Trophoblast cell (in vitro differentiated cells and primary cell): Measurements from ENCODE around the gene GRIN2A.
A peak's percentile ranks its signal among the peaks of the same experiment; 100 is the strongest.

Source experiments
- DNase-seq, 2 donors: peaks; one replicate each; pipeline ENCODE4 v3.0.0-alpha.2; 2016
- H2AFZ ChIP-seq: 2 replicates; pipeline ENCODE4 v1.6.1; 2013; ENCODE audit warnings: low read length, moderate library complexity, mild to moderate bottlenecking; ENCODE audit not compliant: insufficient read depth, poor library complexity
- H2AK5ac ChIP-seq: 2 replicates; pipeline ENCODE4 v1.6.1; 2013; ENCODE audit warnings: mild to moderate bottlenecking, low read length
- H2BK120ac ChIP-seq: 2 replicates; pipeline ENCODE4 v1.6.1; 2013; ENCODE audit warnings: low read length, mild to moderate bottlenecking, moderate library complexity; ENCODE audit not compliant: insufficient read depth, poor library complexity
- H2BK12ac ChIP-seq: 2 replicates; pipeline ENCODE4 v1.6.1; 2013; ENCODE audit warnings: mild to moderate bottlenecking, low read length, moderate library complexity
- H2BK5ac ChIP-seq: 2 replicates; pipeline ENCODE4 v1.6.1; 2013; ENCODE audit warnings: low read length, low read depth, moderate library complexity, mild to moderate bottlenecking; ENCODE audit not compliant: poor library complexity
- H3K14ac ChIP-seq: 2 replicates; pipeline ENCODE4 v1.6.1; 2013; ENCODE audit warnings: mild to moderate bottlenecking, low read length
- H3K18ac ChIP-seq: 2 replicates; pipeline ENCODE4 v1.6.1; 2013; ENCODE audit warnings: mild to moderate bottlenecking, low read length
- H3K23ac ChIP-seq: 2 replicates; pipeline ENCODE4 v1.6.1; 2013; ENCODE audit warnings: low read length
- H3K27ac ChIP-seq: 2 replicates; pipeline ENCODE4 v1.5.1; 2013; ENCODE audit warnings: low read depth, mild to moderate bottlenecking, inconsistent platforms, low read length, moderate library complexity
- H3K27me3 ChIP-seq: 2 replicates; pipeline ENCODE4 v1.6.1; 2013; ENCODE audit warnings: inconsistent platforms, mild to moderate bottlenecking, low read length, moderate library complexity; ENCODE audit not compliant: insufficient read depth
- H3K36me3 ChIP-seq, 2 experiments: 1 replicate in 1 of 2; 2 replicates in 1 of 2; pipeline ENCODE4 v1.6.1; 2013; ENCODE audit warnings: low read length in 2 of 2, mild to moderate bottlenecking in 2 of 2, moderate library complexity in 1 of 2; ENCODE audit not compliant: insufficient read depth in 2 of 2, control insufficient read depth in 1 of 2
- H3K4ac ChIP-seq: 2 replicates; pipeline ENCODE4 v1.6.1; 2013; ENCODE audit warnings: low read depth, mild to moderate bottlenecking, low read length, moderate library complexity
- H3K4me1 ChIP-seq, 2 experiments: 1 replicate in 1 of 2; 2 replicates in 1 of 2; pipeline ENCODE4 v1.6.1; 2013; ENCODE audit warnings: low read length in 2 of 2, mild to moderate bottlenecking in 2 of 2, moderate library complexity in 1 of 2; ENCODE audit not compliant: insufficient read depth in 2 of 2, control insufficient read depth in 1 of 2
- H3K4me2 ChIP-seq: 2 replicates; pipeline ENCODE4 v1.6.1; 2013; ENCODE audit warnings: inconsistent platforms, mild to moderate bottlenecking, low read length, moderate library complexity
- H3K4me3 ChIP-seq: 2 replicates; pipeline ENCODE4 v1.5.1; 2013; ENCODE audit warnings: mild to moderate bottlenecking, low read depth, low read length, inconsistent platforms
- H3K79me1 ChIP-seq: one replicate; pipeline ENCODE4 v1.6.1; 2013; ENCODE audit warnings: low read length
- H3K79me2 ChIP-seq: 2 replicates; pipeline ENCODE4 v1.6.1; 2013; ENCODE audit warnings: low read length, mild to moderate bottlenecking; ENCODE audit not compliant: control insufficient read depth, insufficient read depth, poor library complexity
- H3K9ac ChIP-seq: 2 replicates; pipeline ENCODE4 v1.6.1; 2013; ENCODE audit warnings: mild to moderate bottlenecking, low read length
- H3K9me3 ChIP-seq: 2 replicates; pipeline ENCODE4 v1.6.1; 2013; ENCODE audit warnings: low read depth, mild to moderate bottlenecking, control low read depth, inconsistent platforms, low read length; ENCODE audit not compliant: insufficient read depth
- H4K12ac ChIP-seq: 2 replicates; pipeline ENCODE4 v1.6.1; 2013; ENCODE audit warnings: low read depth, mild to moderate bottlenecking, low read length, moderate library complexity
- H4K8ac ChIP-seq: 2 replicates; pipeline ENCODE4 v1.6.1; 2013; ENCODE audit warnings: low read depth, mild to moderate bottlenecking, low read length, moderate library complexity
- H4K91ac ChIP-seq: one replicate; pipeline ENCODE4 v1.6.1; 2013; ENCODE audit warnings: low read depth, mild to moderate bottlenecking, low read length, moderate library complexity
- WGBS: extraction: QIAGEN DNeasy Blood & Tissue Kit; methylation state at CpG from one replicate; pipeline ENCODE4 v1.1.7; 2013; ENCODE audit warnings: missing lambda C conversion rate; ENCODE audit not compliant: insufficient read length, insufficient coverage; ENCODE audit errors: extremely low coverage; 5-methylcytosine and 5-hydroxymethylcytosine counted together

The GRIN2A gene

DNA sequence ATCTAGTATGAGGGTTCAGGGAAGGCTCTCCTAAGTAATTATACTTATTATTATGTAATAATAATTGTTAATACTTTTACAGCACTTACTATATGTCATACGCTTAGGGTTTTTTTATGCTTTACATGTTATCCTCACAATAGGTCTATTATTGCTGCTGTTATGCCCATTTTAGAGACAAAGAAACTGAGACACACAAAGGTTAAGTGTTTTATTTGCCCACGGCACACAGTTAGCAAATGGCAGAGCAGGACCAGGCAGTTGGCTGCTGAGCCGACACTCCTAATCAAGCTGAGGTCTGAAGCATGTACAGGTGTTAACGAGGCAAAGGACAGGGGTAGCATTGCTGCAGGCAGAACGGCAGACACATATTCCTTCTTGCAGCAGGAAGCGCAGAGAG, 443.5 kb downstream of the GRIN2A start:
- Histone ChIP-seq H3K36me3 (no peaks in the 10 kb centered on the region), H4K12ac (no peak overlapping the region), H3K9me3 (no peaks in the 10 kb centered on the region), H2AK5ac (no peak overlapping the region), H4K91ac (no peak overlapping the region), H4K8ac (no peak overlapping the region), H3K9ac (no peak overlapping the region), H2AFZ (no peak overlapping the region), H3K4me2 (no peak overlapping the region), H3K4me1 (peaks cover 2% of the 10 kb centered on the region in 2 experiments), H3K27me3 (no peaks in the 10 kb centered on the region), H2BK120ac (no peak overlapping the region), H3K4ac (no peak overlapping the region), H2BK5ac (no peak overlapping the region), H3K18ac (no peak overlapping the region), H3K79me2 (no peaks in the 10 kb centered on the region), H2BK12ac (no peak overlapping the region), H3K23ac (no peak overlapping the region), H3K27ac (no peak overlapping the region), H3K79me1 (no peaks in the 10 kb centered on the region), H3K14ac (no peak overlapping the region), H3K4me3 (no peak overlapping the region)
- no CpG with 5 or more reads among the region's 6 CpGs for WGBS
- DNase-seq: no peak

DNA sequence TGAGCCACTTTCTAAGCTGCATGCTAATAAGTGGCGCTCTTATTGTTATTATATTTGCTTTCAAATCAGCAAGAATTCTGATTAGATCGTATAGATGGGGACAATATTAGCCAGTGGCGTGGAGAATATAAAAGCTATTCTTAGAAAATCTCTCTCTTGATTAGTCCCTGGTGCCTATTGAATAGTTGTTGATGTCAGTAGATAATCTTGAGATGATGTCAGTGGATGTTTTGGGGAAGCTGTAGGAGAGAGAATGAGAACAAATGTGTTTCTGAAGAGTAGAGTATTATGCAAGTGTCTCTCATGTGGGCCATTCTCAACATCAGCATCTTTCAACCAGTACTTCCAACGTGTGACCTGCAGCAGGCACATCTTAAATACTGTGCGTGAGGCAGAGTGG, 445.7 kb downstream of the GRIN2A start:
- no CpG with 5 or more reads among the region's 5 CpGs for WGBS
- Histone ChIP-seq H2BK120ac (no peak overlapping the region), H3K18ac (no peak overlapping the region), H2BK12ac (no peak overlapping the region), H3K4me3 (no peak overlapping the region), H3K27me3 (no peaks in the 10 kb centered on the region), H3K23ac (no peak overlapping the region), H2BK5ac (no peak overlapping the region), H3K9me3 (no peaks in the 10 kb centered on the region), H2AK5ac (no peak overlapping the region), H4K8ac (no peak overlapping the region), H3K36me3 (no peaks in the 10 kb centered on the region), H4K91ac (no peak overlapping the region), H3K79me2 (no peaks in the 10 kb centered on the region), H3K4ac (no peak overlapping the region), H3K27ac (no peak overlapping the region), H3K9ac (no peak overlapping the region), H4K12ac (no peak overlapping the region), H3K14ac (no peak overlapping the region), H3K4me2 (no peak overlapping the region), H3K79me1 (no peaks in the 10 kb centered on the region), H3K4me1 (peaks cover 2% of the 10 kb centered on the region in 2 experiments), H2AFZ (no peak overlapping the region)
- DNase-seq: no peak

DNA sequence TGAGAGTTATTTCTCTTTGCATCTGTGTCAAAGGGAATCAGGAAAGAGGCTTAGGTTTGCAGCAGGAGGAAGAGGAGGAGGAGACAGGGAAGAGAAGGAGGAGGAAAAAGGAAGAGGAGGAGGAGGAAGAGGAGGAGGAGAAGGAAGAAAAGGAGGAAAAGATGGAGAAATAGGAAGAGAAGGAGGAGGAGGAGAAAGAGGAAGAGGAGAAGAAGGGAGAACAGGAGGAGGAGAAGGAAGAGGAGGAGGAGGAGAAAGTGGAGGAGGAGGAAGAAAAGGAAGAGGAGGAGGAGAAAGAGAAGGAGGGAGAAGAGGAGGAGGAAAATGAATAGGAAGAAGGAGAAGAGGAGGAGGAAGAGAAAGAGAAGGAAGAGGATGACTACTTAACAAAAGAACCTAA, 459.1 kb downstream of the GRIN2A start:
- Histone ChIP-seq H3K36me3 (no peaks in the 10 kb centered on the region), H4K12ac (no peak overlapping the region), H3K27ac (no peak overlapping the region), H3K27me3 (no peaks in the 10 kb centered on the region), H3K18ac (no peak overlapping the region), H3K9ac (no peak overlapping the region), H3K79me1 (no peaks in the 10 kb centered on the region), H3K4me1 (no peaks in the 10 kb centered on the region), H4K91ac (no peak overlapping the region), H3K9me3 (no peaks in the 10 kb centered on the region), H3K4me3 (no peak overlapping the region), H4K8ac (no peak overlapping the region), H2BK5ac (no peak overlapping the region), H3K23ac (no peak overlapping the region), H2AFZ (no peak overlapping the region), H3K14ac (no peak overlapping the region), H2BK120ac (no peak overlapping the region), H3K4me2 (no peak overlapping the region), H2AK5ac (no peak overlapping the region), H3K4ac (no peak overlapping the region), H3K79me2 (no peaks in the 10 kb centered on the region), H2BK12ac (no peak overlapping the region)
- no peak for DNase-seq

- H3K79me2 ChIP-seq: no peaks in the 10 kb centered on the region
- H2AFZ ChIP-seq: no peak overlapping the region
- H2AK5ac ChIP-seq: no peak overlapping the region
- H2BK12ac ChIP-seq: no peak overlapping the region
- no peaks in the 10 kb centered on the region for H3K27me3 ChIP-seq
- no peaks in the 10 kb centered on the region for H3K36me3 ChIP-seq
- no peak overlapping the region for H3K14ac ChIP-seq
- H4K91ac ChIP-seq: no peak overlapping the region
- WGBS: no CpG with 5 or more reads among the region's 6 CpGs
- no peak overlapping the region for H4K8ac ChIP-seq
- H3K9me3 ChIP-seq: no peaks in the 10 kb centered on the region
- no peak overlapping the region for H4K12ac ChIP-seq
- no peak overlapping the region for H3K4ac ChIP-seq
- no peaks in the 10 kb centered on the region for H3K79me1 ChIP-seq
- H2BK120ac ChIP-seq: no peak overlapping the region
- no peak for DNase-seq
- peak overlapping the region; percentile 87 for H3K23ac ChIP-seq
- H3K27ac ChIP-seq: no peak overlapping the region
- no peak overlapping the region for H2BK5ac ChIP-seq
- no peaks in the 10 kb centered on the region for H3K4me1 ChIP-seq
- no peak overlapping the region for H3K18ac ChIP-seq
- no peak overlapping the region for H3K4me2 ChIP-seq
- no peak overlapping the region for H3K4me3 ChIP-seq
- no peak overlapping the region for H3K9ac ChIP-seq
Measured at GRCh38 chr16:9713907-9714306, 468.3 kb downstream of the GRIN2A start.
